H1 (cell line): ENCODE data around the gene MTHFS. TPM values are rescaled to one million over a fixed set of nuclear protein-coding genes. Genes with fewer than 3 reads are reported as not detected.

Experiments used
- CBX5 ChIP-seq: fragments of 300-800, 300-1000 bp; sonication (generic); IDR thresholded peaks from 2 replicates; pipeline ENCODE4 v1.7.1; 2016; ENCODE audit warnings: antibody characterized with exemption, low read length, low read depth
- CHD1 ChIP-seq: IDR thresholded peaks from 2 replicates; pipeline ENCODE4 v1.6.1; 2012; ENCODE audit warnings: low read depth, low read length, improper control_type of control experiment
- KDM1A ChIP-seq: fragments of 200-600, 300-600 bp; sonication (generic); IDR thresholded peaks from 2 replicates; pipeline ENCODE4 v1.7.1; 2016; ENCODE audit warnings: mild to moderate bottlenecking, low read length, borderline replicate concordance
- SP2 ChIP-seq: IDR thresholded peaks from 2 replicates; pipeline ENCODE4 v1.6.1; 2012; ENCODE audit warnings: mild to moderate bottlenecking, low read length, inconsistent platforms
- TEAD4 ChIP-seq: IDR thresholded peaks from 2 replicates; pipeline ENCODE4 v1.6.1; 2012; ENCODE audit warnings: low read depth, low read length, inconsistent platforms, mixed read lengths
- polyA plus RNA-seq, 7 experiments: library from polyadenylated mRNA; depleted of rRNA in 3 of 7; stranded (reverse) in 5 of 7; unstranded in 2 of 7; fragments of >200 nt in 5 of 7; fragments of 200-250 nt in 2 of 7; gene quantifications; 1 replicate in 5 of 7; 2 replicates in 1 of 7; 4 replicates in 1 of 7; pipeline versions ENCODE4 v1.2.1 to v1.2.3, GENCODE V29; 2011 to 2013; ENCODE audit warnings: missing spikeins in 2 of 7, mixed read lengths in 2 of 7
- total RNA-seq: library from RNA; stranded (reverse); fragmentation: NEBNext Ultra II Directional; extraction: Animal tissue kit (Norgen Biotek cat#: 25700); gene quantifications from 2 replicates; pipeline ENCODE4 v1.2.1, GENCODE V29; 2021
- TF ChIP-seq, protein P1 (sequence below): IDR thresholded peaks from 2 replicates; pipeline ENCODE4 v1.6.1; 2011; ENCODE audit warnings: low read depth, mild to moderate bottlenecking, low read length; ENCODE audit not compliant: insufficient read depth

Gene MTHFS
- total and polyA plus RNA-seq, 2 of the 8 experiments (the other 6 are each of a cell fraction or from before 2014, with no cell fraction given), result 27.3 to 37.2 TPM

DNA sequence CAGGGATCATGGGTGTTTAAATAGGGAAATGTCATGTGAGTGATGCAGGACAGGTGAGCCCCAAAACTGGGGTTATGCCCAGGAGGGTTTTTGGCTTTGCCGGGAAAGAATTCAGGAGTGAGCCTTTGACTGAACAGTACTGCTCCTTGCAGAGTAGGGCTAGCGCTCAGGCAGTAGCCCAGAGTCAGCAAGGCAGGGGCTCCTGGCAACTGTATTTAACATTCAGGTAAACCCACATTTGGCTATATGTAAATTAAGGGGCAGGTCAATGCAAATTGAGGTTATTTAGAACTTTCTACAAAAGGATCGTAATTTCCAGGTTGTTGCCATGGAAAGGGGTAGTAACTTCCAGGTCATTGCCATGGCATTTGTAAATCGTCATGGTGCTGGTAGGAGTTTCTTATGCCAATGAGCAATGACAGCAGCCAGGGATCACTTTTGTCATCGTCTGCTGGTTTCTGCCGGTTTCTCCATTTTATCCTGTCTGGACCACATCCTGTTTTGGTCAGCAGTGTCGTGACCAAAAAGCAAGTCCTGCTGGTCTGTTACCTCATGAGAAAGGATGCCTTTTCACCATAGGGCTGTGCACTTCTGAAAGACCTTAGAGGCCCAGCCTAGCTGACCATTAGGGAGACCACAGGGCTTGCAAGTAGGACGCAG lies 24.3 kb downstream of the MTHFS start (continued):
- no peak for TF ChIP-seq CBX5
- no peak for TF ChIP-seq TEAD4
- TF ChIP-seq CHD1, result no peak
- TF ChIP-seq KDM1A, result no peak
- no peak for TF ChIP-seq SP2
- TF ChIP-seq, protein P1, sequence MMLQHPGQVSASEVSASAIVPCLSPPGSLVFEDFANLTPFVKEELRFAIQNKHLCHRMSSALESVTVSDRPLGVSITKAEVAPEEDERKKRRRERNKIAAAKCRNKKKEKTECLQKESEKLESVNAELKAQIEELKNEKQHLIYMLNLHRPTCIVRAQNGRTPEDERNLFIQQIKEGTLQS, result no peak
- TF ChIP-seq, all 59 proteins: peak for 0
